K562 (cell line): ENCODE data around the gene ASB6.

Experiments
- EGR1 ChIP-seq: fragments of 450-650 bp; conservative IDR thresholded peaks from 2 replicates; pipeline ENCODE4 v1.6.1; 2017; ENCODE audit warnings: mild to moderate bottlenecking
- FIP1L1 ChIP-seq: fragments of 200-400 bp; formaldehyde crosslinking; IDR thresholded peaks from 2 replicates; pipeline ENCODE4 v1.6.1; 2018; ENCODE audit warnings: mild to moderate bottlenecking, low read depth, low read length; ENCODE audit not compliant: poor library complexity, severe bottlenecking
- GABPB1 ChIP-seq: sonication (generic); formaldehyde crosslinking; IDR thresholded peaks from 2 replicates; pipeline ENCODE4 v1.8.0; 2022; ENCODE audit warnings: mild to moderate bottlenecking, missing genetic modification reagents
- PHF20 ChIP-seq: fragments of 450-650 bp; IDR thresholded peaks from 2 replicates; pipeline ENCODE4 v1.6.1; 2018; ENCODE audit not compliant: partially characterized antibody
- REST ChIP-seq, 2 experiments: fragments of 450-650 bp; formaldehyde crosslinking in 1 of 2; IDR thresholded peaks; 2 replicates each; pipeline versions ENCODE4 v1.4.0 to v1.6.1; 2014 to 2020; ENCODE audit warnings: mild to moderate bottlenecking in 2 of 2, borderline replicate concordance in 1 of 2, low read depth in 1 of 2
- SNAPC5 ChIP-seq: fragments of 250-450 bp; sonication (Bioruptor Pico); IDR thresholded peaks from 2 replicates; pipeline ENCODE4 v1.8.0; 2021; ENCODE audit warnings: moderate library complexity, mild to moderate bottlenecking, inconsistent platforms
- SUPT5H ChIP-seq: fragments of 450-650 bp; IDR thresholded peaks from 2 replicates; pipeline ENCODE4 v1.6.1; 2016
- ZNF143 ChIP-seq: sonication (generic); formaldehyde crosslinking; IDR thresholded peaks from 2 replicates; pipeline ENCODE4 v1.9.0; 2022; ENCODE audit warnings: mild to moderate bottlenecking, missing genetic modification reagents
- ZNF23 ChIP-seq: fragments of 250-450 bp; sonication (Bioruptor Pico); IDR thresholded peaks from 2 replicates; pipeline ENCODE4 v1.4.0; 2020; ENCODE audit warnings: mild to moderate bottlenecking
- ZNF347 ChIP-seq: fragments of 450-650 bp; formaldehyde crosslinking; IDR thresholded peaks from 2 replicates; pipeline ENCODE4 v1.4.0; 2020; ENCODE audit warnings: low read depth, mild to moderate bottlenecking, moderate library complexity
- TF ChIP-seq, protein P1 (sequence below), 3 experiments: IDR thresholded peaks in 2 of 3; conservative IDR thresholded peaks in 1 of 3; 2 replicates each; pipeline ENCODE4 v1.5.1; 2011 to 2012; ENCODE audit warnings: low read length in 3 of 3, mild to moderate bottlenecking in 3 of 3, control low read depth in 2 of 3, improper control_type of control experiment in 1 of 3, inconsistent platforms in 1 of 3, low read depth in 1 of 3, mixed read lengths in 1 of 3, moderate library complexity in 1 of 3; ENCODE audit not compliant: insufficient read depth in 2 of 3
- TF ChIP-seq, protein P2 (sequence below): sonication (generic); formaldehyde crosslinking; IDR thresholded peaks from 2 replicates; pipeline ENCODE4 v1.8.0; 2022; ENCODE audit warnings: missing genetic modification reagents, mild to moderate bottlenecking, moderate library complexity, borderline replicate concordance
- TF ChIP-seq, protein P3 (sequence below): sonication (generic); formaldehyde crosslinking; IDR thresholded peaks from 2 replicates; pipeline ENCODE4 v1.8.1; 2023; ENCODE audit warnings: mild to moderate bottlenecking, missing genetic modification reagents

GRCh38 chr9:129685220-129685932 lies 43.4 kb upstream of the ASB6 start:
- TF ChIP-seq, protein P1, sequence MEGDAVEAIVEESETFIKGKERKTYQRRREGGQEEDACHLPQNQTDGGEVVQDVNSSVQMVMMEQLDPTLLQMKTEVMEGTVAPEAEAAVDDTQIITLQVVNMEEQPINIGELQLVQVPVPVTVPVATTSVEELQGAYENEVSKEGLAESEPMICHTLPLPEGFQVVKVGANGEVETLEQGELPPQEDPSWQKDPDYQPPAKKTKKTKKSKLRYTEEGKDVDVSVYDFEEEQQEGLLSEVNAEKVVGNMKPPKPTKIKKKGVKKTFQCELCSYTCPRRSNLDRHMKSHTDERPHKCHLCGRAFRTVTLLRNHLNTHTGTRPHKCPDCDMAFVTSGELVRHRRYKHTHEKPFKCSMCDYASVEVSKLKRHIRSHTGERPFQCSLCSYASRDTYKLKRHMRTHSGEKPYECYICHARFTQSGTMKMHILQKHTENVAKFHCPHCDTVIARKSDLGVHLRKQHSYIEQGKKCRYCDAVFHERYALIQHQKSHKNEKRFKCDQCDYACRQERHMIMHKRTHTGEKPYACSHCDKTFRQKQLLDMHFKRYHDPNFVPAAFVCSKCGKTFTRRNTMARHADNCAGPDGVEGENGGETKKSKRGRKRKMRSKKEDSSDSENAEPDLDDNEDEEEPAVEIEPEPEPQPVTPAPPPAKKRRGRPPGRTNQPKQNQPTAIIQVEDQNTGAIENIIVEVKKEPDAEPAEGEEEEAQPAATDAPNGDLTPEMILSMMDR (IDR thresholded peaks at IDR 0.05 in 2 of 3, conservative IDR thresholded peaks at IDR 0.05 in 1 of 3; ENCODE audit: insufficient read depth in 2 of 3, low read depth in 1 of 3, low read length in 3 of 3), result no peak
- TF ChIP-seq, protein P2, sequence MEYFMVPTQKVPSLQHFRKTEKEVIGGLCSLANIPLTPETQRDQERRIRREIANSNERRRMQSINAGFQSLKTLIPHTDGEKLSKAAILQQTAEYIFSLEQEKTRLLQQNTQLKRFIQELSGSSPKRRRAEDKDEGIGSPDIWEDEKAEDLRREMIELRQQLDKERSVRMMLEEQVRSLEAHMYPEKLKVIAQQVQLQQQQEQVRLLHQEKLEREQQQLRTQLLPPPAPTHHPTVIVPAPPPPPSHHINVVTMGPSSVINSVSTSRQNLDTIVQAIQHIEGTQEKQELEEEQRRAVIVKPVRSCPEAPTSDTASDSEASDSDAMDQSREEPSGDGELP (CRISPR knock-in tag), result no peak
- TF ChIP-seq SNAPC5, result no peak
- no peak for TF ChIP-seq SUPT5H
- no peak for TF ChIP-seq REST (IDR thresholded peaks at IDR 0.05; ENCODE audit: borderline replicate concordance)
- TF ChIP-seq REST (CRISPR knock-in tag; IDR thresholded peaks at IDR 0.05; ENCODE audit: low read depth), result no peak
- no peak for TF ChIP-seq ZNF143 (CRISPR knock-in tag)
- no peak for TF ChIP-seq PHF20
- TF ChIP-seq, protein P3, sequence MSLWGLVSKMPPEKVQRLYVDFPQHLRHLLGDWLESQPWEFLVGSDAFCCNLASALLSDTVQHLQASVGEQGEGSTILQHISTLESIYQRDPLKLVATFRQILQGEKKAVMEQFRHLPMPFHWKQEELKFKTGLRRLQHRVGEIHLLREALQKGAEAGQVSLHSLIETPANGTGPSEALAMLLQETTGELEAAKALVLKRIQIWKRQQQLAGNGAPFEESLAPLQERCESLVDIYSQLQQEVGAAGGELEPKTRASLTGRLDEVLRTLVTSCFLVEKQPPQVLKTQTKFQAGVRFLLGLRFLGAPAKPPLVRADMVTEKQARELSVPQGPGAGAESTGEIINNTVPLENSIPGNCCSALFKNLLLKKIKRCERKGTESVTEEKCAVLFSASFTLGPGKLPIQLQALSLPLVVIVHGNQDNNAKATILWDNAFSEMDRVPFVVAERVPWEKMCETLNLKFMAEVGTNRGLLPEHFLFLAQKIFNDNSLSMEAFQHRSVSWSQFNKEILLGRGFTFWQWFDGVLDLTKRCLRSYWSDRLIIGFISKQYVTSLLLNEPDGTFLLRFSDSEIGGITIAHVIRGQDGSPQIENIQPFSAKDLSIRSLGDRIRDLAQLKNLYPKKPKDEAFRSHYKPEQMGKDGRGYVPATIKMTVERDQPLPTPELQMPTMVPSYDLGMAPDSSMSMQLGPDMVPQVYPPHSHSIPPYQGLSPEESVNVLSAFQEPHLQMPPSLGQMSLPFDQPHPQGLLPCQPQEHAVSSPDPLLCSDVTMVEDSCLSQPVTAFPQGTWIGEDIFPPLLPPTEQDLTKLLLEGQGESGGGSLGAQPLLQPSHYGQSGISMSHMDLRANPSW (CRISPR knock-in tag), result no peak
- no peak for TF ChIP-seq FIP1L1
- no peak for TF ChIP-seq EGR1
- no peak for TF ChIP-seq ZNF23 (CRISPR knock-in tag)
- TF ChIP-seq GABPB1, result no peak
- no peak for TF ChIP-seq ZNF347 (CRISPR knock-in tag)
